HUES6 (cell line): ENCODE results near the gene APOL4.

Source experiments
- H3K27ac ChIP-seq: 2 replicates; pipeline ENCODE4 v1.7.0; 2013; ENCODE audit warnings: low read depth, mild to moderate bottlenecking, low read length, inconsistent platforms
- H3K27me3 ChIP-seq: 2 replicates; pipeline ENCODE4 v1.6.1; 2013; ENCODE audit warnings: low read length; ENCODE audit not compliant: control insufficient read depth, insufficient read depth
- H3K36me3 ChIP-seq: 2 replicates; pipeline ENCODE4 v1.6.1; 2013; ENCODE audit warnings: low read length; ENCODE audit not compliant: control insufficient read depth, insufficient read depth
- H3K4me1 ChIP-seq: 2 replicates; pipeline ENCODE4 v1.6.1; 2013; ENCODE audit warnings: low read length; ENCODE audit not compliant: control insufficient read depth, insufficient read depth
- H3K4me3 ChIP-seq: 2 replicates; pipeline ENCODE4 v1.5.1; 2013; ENCODE audit warnings: low read depth, low read length
- H3K9ac ChIP-seq: one replicate; pipeline ENCODE4 v1.6.1; 2013; ENCODE audit warnings: mild to moderate bottlenecking, low read length
- H3K9me3 ChIP-seq: 2 replicates; pipeline ENCODE4 v1.6.1; 2013; ENCODE audit warnings: low read depth, low read length; ENCODE audit not compliant: control insufficient read depth, insufficient read depth

The APOL4 gene

GRCh38 chr22:36182056-36182455 lies 19.6 kb downstream of the APOL4 start:
- H3K4me3 ChIP-seq = no peak overlapping the region
- H3K9ac ChIP-seq = no peak overlapping the region
- no peaks in the 10 kb centered on the region; the same call in 1 of the 2 replicates for H3K27me3 ChIP-seq
- H3K4me1 ChIP-seq = peaks cover 9% of the 10 kb centered on the region
- no peaks in the 10 kb centered on the region for H3K36me3 ChIP-seq
- no peak overlapping the region for H3K27ac ChIP-seq
- H3K9me3 ChIP-seq = no peaks in the 10 kb centered on the region

- Histone ChIP-seq H3K4me3 (no peak overlapping the region), H3K4me1 (peaks cover 9% of the 10 kb centered on the region), H3K36me3 (no peaks in the 10 kb centered on the region), H3K9me3 (no peaks in the 10 kb centered on the region), H3K27me3 (no peaks in the 10 kb centered on the region; the same call in 1 of the 2 replicates), H3K9ac (no peak overlapping the region), H3K27ac (no peak overlapping the region)
These were observed 20.7 kb downstream of the APOL4 start for GRCh38 chr22:36180928-36181327.

GRCh38 chr22:36180038-36180880 lies 21.4 kb downstream of the APOL4 start:
- Histone ChIP-seq H3K4me1 (peaks cover 9% of the 10 kb centered on the region), H3K4me3 (no peak overlapping the region), H3K27me3 (no peaks in the 10 kb centered on the region; the same call in 1 of the 2 replicates), H3K9ac (no peak overlapping the region), H3K36me3 (no peaks in the 10 kb centered on the region), H3K9me3 (no peaks in the 10 kb centered on the region), H3K27ac (no peak overlapping the region)

- Histone ChIP-seq H3K27ac (no peak overlapping the region), H3K4me3 (no peak overlapping the region), H3K9ac (no peak overlapping the region), H3K27me3 (no peaks in the 10 kb centered on the region), H3K36me3 (no peaks in the 10 kb centered on the region), H3K4me1 (no peaks in the 10 kb centered on the region; the same call in 1 of the 2 replicates), H3K9me3 (no peaks in the 10 kb centered on the region)
These were observed 24.4 kb downstream of the APOL4 start for GRCh38 chr22:36177160-36177559.

- Histone ChIP-seq H3K27me3 (no peaks in the 10 kb centered on the region), H3K9ac (no peak overlapping the region), H3K9me3 (no peaks in the 10 kb centered on the region), H3K4me1 (no peaks in the 10 kb centered on the region; the same call in 1 of the 2 replicates), H3K27ac (no peak overlapping the region), H3K4me3 (no peak overlapping the region), H3K36me3 (no peaks in the 10 kb centered on the region)
These were observed 25.7 kb downstream of the APOL4 start for GRCh38 chr22:36175892-36176291.

GRCh38 chr22:36171941-36172340 lies 29.7 kb downstream of the APOL4 start:
- no peaks in the 10 kb centered on the region; the same call in 1 of the 2 replicates for H3K4me1 ChIP-seq
- H3K27me3 ChIP-seq = no peaks in the 10 kb centered on the region
- H3K9ac ChIP-seq = no peak overlapping the region

GRCh38 chr22:36166518-36167220 lies 34.9 kb downstream of the APOL4 start:
- Histone ChIP-seq H3K9me3 (peaks cover 5% of the 10 kb centered on the region; the same call in 1 of the 2 replicates), H3K9ac (no peak overlapping the region), H3K4me3 (no peak overlapping the region), H3K27me3 (no peaks in the 10 kb centered on the region), H3K27ac (no peak overlapping the region), H3K4me1 (peaks cover 10% of the 10 kb centered on the region; the same call in 1 of the 2 replicates), H3K36me3 (no peaks in the 10 kb centered on the region)

More at GRCh38 chr22:36171941-36172340, 29.7 kb downstream of the APOL4 start:
- peaks cover 5% of the 10 kb centered on the region; the same call in 1 of the 2 replicates for H3K9me3 ChIP-seq
- H3K4me3 ChIP-seq = no peak overlapping the region
- no peaks in the 10 kb centered on the region for H3K36me3 ChIP-seq
- H3K27ac ChIP-seq = no peak overlapping the region

GRCh38 chr22:36166086-36166485 lies 35.5 kb downstream of the APOL4 start:
- Histone ChIP-seq H3K9me3 (peaks cover 5% of the 10 kb centered on the region; the same call in 1 of the 2 replicates), H3K27me3 (no peaks in the 10 kb centered on the region), H3K9ac (no peak overlapping the region), H3K4me1 (peaks cover 14% of the 10 kb centered on the region; the same call in 1 of the 2 replicates), H3K4me3 (no peak overlapping the region), H3K27ac (no peak overlapping the region), H3K36me3 (no peaks in the 10 kb centered on the region)

GRCh38 chr22:36165141-36165540 lies 36.5 kb downstream of the APOL4 start:
- H3K27ac ChIP-seq = no peak overlapping the region
- peaks cover 4% of the 10 kb centered on the region; the same call in 1 of the 2 replicates for H3K9me3 ChIP-seq
- H3K36me3 ChIP-seq = no peaks in the 10 kb centered on the region
- peaks cover 14% of the 10 kb centered on the region; the same call in 1 of the 2 replicates for H3K4me1 ChIP-seq
- H3K9ac ChIP-seq = no peak overlapping the region
- H3K27me3 ChIP-seq = no peaks in the 10 kb centered on the region
- H3K4me3 ChIP-seq = no peak overlapping the region

GRCh38 chr22:36164621-36165020 lies 37.0 kb downstream of the APOL4 start:
- no peak overlapping the region for H3K9ac ChIP-seq
- H3K9me3 ChIP-seq = peaks cover 2% of the 10 kb centered on the region; the same call in 1 of the 2 replicates
- no peak overlapping the region for H3K27ac ChIP-seq
- H3K4me1 ChIP-seq = peaks cover 14% of the 10 kb centered on the region; the same call in 1 of the 2 replicates
- H3K36me3 ChIP-seq = no peaks in the 10 kb centered on the region
- H3K4me3 ChIP-seq = no peak overlapping the region
- H3K27me3 ChIP-seq = no peaks in the 10 kb centered on the region

GRCh38 chr22:36163497-36163896 lies 38.1 kb downstream of the APOL4 start:
- Histone ChIP-seq H3K9ac (no peak overlapping the region), H3K4me1 (peaks cover 14% of the 10 kb centered on the region; the same call in 1 of the 2 replicates)

More at GRCh38 chr22:36163497-36163896, 38.1 kb downstream of the APOL4 start:
- H3K27me3 ChIP-seq = no peaks in the 10 kb centered on the region
- no peaks in the 10 kb centered on the region for H3K36me3 ChIP-seq
- H3K9me3 ChIP-seq = no peaks in the 10 kb centered on the region
- no peak overlapping the region for H3K4me3 ChIP-seq
- no peak overlapping the region for H3K27ac ChIP-seq
